H9 (cell line): ENCODE results near the gene MRC2. TPM values are rescaled to one million over a fixed set of nuclear protein-coding genes. Genes with fewer than 3 reads are reported as not detected.

Experiments
- DNase-seq: peaks from one replicate; pipeline ENCODE4 v3.0.0-alpha.2; 2017
- H2AFZ ChIP-seq: one replicate; pipeline ENCODE4 v1.6.1; 2013; ENCODE audit warnings: mild to moderate bottlenecking, low read length, control low read depth, moderate library complexity
- H2AK5ac ChIP-seq: 2 replicates; pipeline ENCODE4 v1.6.1; 2013; ENCODE audit warnings: low read length, control low read depth, mixed read lengths; ENCODE audit not compliant: insufficient read length
- H2BK120ac ChIP-seq: one replicate; pipeline ENCODE4 v1.6.1; 2013; ENCODE audit warnings: low read depth, mild to moderate bottlenecking, low read length, control low read depth, inconsistent platforms; ENCODE audit not compliant: poor library complexity, severe bottlenecking
- H2BK12ac ChIP-seq: 2 replicates; pipeline ENCODE4 v1.6.1; 2013; ENCODE audit warnings: low read length, control low read depth, mixed read lengths, low read depth; ENCODE audit not compliant: insufficient read length
- H2BK15ac ChIP-seq: 2 replicates; pipeline ENCODE4 v1.6.1; 2013; ENCODE audit warnings: low read depth, low read length, control low read depth
- H2BK20ac ChIP-seq: one replicate; pipeline ENCODE4 v1.6.1; 2013; ENCODE audit warnings: low read depth, mild to moderate bottlenecking, low read length, control low read depth, inconsistent platforms; ENCODE audit not compliant: poor library complexity, severe bottlenecking
- H2BK5ac ChIP-seq: 2 replicates; pipeline ENCODE4 v1.6.1; 2013; ENCODE audit warnings: low read length, control low read depth, mixed read lengths; ENCODE audit not compliant: insufficient read length
- H3K14ac ChIP-seq: 2 replicates; pipeline ENCODE4 v1.6.1; 2013; ENCODE audit warnings: low read length, control low read depth; ENCODE audit not compliant: insufficient read depth
- H3K18ac ChIP-seq: 2 replicates; pipeline ENCODE4 v1.6.1; 2013; ENCODE audit warnings: low read depth, mild to moderate bottlenecking, mixed read lengths, low read length, control low read depth; ENCODE audit not compliant: insufficient read length
- H3K23ac ChIP-seq: 2 replicates; pipeline ENCODE4 v1.6.1; 2013; ENCODE audit warnings: low read length, control low read depth, mixed read lengths, low read depth; ENCODE audit not compliant: insufficient read length
- H3K23me2 ChIP-seq: 2 replicates; pipeline ENCODE4 v1.6.1; 2013; ENCODE audit warnings: low read depth, mild to moderate bottlenecking, mixed read lengths, low read length, control low read depth; ENCODE audit not compliant: insufficient read length, poor library complexity, severe bottlenecking
- H3K27ac ChIP-seq: 2 replicates; pipeline ENCODE4 v1.5.1; 2013; ENCODE audit warnings: low read length, control low read depth, mixed read lengths, low read depth; ENCODE audit not compliant: insufficient read length
- H3K27me3 ChIP-seq: 2 replicates; pipeline ENCODE4 v1.6.1; 2013; ENCODE audit warnings: low read length, control low read depth, inconsistent platforms; ENCODE audit not compliant: insufficient read depth
- H3K4ac ChIP-seq: 2 replicates; pipeline ENCODE4 v1.6.1; 2013; ENCODE audit warnings: low read depth, mild to moderate bottlenecking, control low read depth, inconsistent platforms, low read length, moderate library complexity
- H3K4me1 ChIP-seq: 2 replicates; pipeline ENCODE4 v1.6.1; 2013; ENCODE audit warnings: low read length, control low read depth, inconsistent platforms; ENCODE audit not compliant: insufficient read depth
- H3K4me2 ChIP-seq: 2 replicates; pipeline ENCODE4 v1.6.1; 2013; ENCODE audit warnings: low read length, control low read depth, mixed read lengths; ENCODE audit not compliant: insufficient read length, insufficient read depth
- H3K56ac ChIP-seq: 2 replicates; pipeline ENCODE4 v1.6.1; 2013; ENCODE audit warnings: low read depth, mild to moderate bottlenecking, mixed read lengths, low read length, control low read depth; ENCODE audit not compliant: insufficient read length
- H3K79me1 ChIP-seq: 2 replicates; pipeline ENCODE4 v1.6.1; 2013; ENCODE audit warnings: low read depth, mild to moderate bottlenecking, moderate library complexity, low read length, control low read depth, inconsistent platforms; ENCODE audit not compliant: insufficient read depth, poor library complexity, severe bottlenecking
- H3K79me2 ChIP-seq: 2 replicates; pipeline ENCODE4 v1.6.1; 2013; ENCODE audit warnings: low read length, control low read depth, inconsistent platforms; ENCODE audit not compliant: insufficient read depth
- H3K9ac ChIP-seq: 2 replicates; pipeline ENCODE4 v1.6.1; 2013; ENCODE audit warnings: low read length, control low read depth, mixed read lengths; ENCODE audit not compliant: insufficient read length; ENCODE audit errors: extremely low read depth
- H3K9me3 ChIP-seq: one replicate; pipeline ENCODE4 v1.6.1; 2013; ENCODE audit warnings: low read depth, low read length, inconsistent platforms; ENCODE audit not compliant: control insufficient read depth
- H3T11ph ChIP-seq: one replicate; pipeline ENCODE4 v1.6.1; 2013; ENCODE audit warnings: mild to moderate bottlenecking, low read length, control low read depth, inconsistent platforms
- H4K20me1 ChIP-seq: one replicate; pipeline ENCODE4 v1.6.1; 2013; ENCODE audit not compliant: control insufficient read depth, insufficient read length, insufficient read depth
- H4K5ac ChIP-seq: 2 replicates; pipeline ENCODE4 v1.6.1; 2013; ENCODE audit warnings: low read depth, mild to moderate bottlenecking, mixed read lengths, low read length, control low read depth; ENCODE audit not compliant: insufficient read length
- H4K8ac ChIP-seq: replicated peaks from 2 replicates; pipeline ENCODE4 v1.6.1; 2013; ENCODE audit warnings: low read length, control low read depth, mixed read lengths, low read depth; ENCODE audit not compliant: insufficient read length
- H4K91ac ChIP-seq: 2 replicates; pipeline ENCODE4 v1.6.1; 2013; ENCODE audit warnings: low read depth, mild to moderate bottlenecking, moderate library complexity, mixed read lengths, low read length, control low read depth; ENCODE audit not compliant: insufficient read length
- H3K27ac Mint-ChIP-seq, 3 experiments: 2 replicates in 2 of 3; 3 replicates in 1 of 3; pipeline ENCODE4 v1.8.0; 2020 to 2021; ENCODE audit warnings: mixed read lengths in 3 of 3, mild to moderate bottlenecking in 1 of 3, moderate library complexity in 1 of 3
- H3K27me3 Mint-ChIP-seq: 2 replicates; pipeline ENCODE4 v1.8.0; 2021; ENCODE audit warnings: low read depth, mild to moderate bottlenecking, moderate library complexity, mixed read lengths
- H3K36me3 Mint-ChIP-seq, 3 experiments: 2 replicates in 2 of 3; 3 replicates in 1 of 3; pipeline ENCODE4 v1.8.0; 2020 to 2021; ENCODE audit warnings: low read depth in 3 of 3, mixed read lengths in 3 of 3; ENCODE audit not compliant: insufficient read depth in 1 of 3
- H3K4me1 Mint-ChIP-seq, 2 experiments: 2 replicates each; pipeline ENCODE4 v1.8.0; 2020; ENCODE audit warnings: mixed read lengths in 2 of 2
- H3K4me3 Mint-ChIP-seq, 2 experiments: 2 replicates in 1 of 2; 3 replicates in 1 of 2; pipeline ENCODE4 v1.8.0; 2020 to 2021; ENCODE audit warnings: mild to moderate bottlenecking in 2 of 2, mixed read lengths in 2 of 2, moderate library complexity in 1 of 2
- H3K9me3 Mint-ChIP-seq, 2 experiments: 2 replicates in 1 of 2; 3 replicates in 1 of 2; pipeline ENCODE4 v1.8.0; 2020; ENCODE audit warnings: mild to moderate bottlenecking in 2 of 2, mixed read lengths in 2 of 2, moderate library complexity in 1 of 2
- WGBS: extraction: QIAGEN DNeasy Blood & Tissue Kit; methylation state at CpG from one replicate; pipeline ENCODE4 v1.1.7; 2013; ENCODE audit warnings: missing lambda C conversion rate, low lambda C conversion rate, mixed read lengths; ENCODE audit not compliant: insufficient read length; ENCODE audit errors: extremely low coverage; 5-methylcytosine and 5-hydroxymethylcytosine counted together
- total RNA-seq: library from RNA; stranded (reverse); gene quantifications from 2 replicates; pipeline ENCODE4 v1.2.1, GENCODE V29; 2021
- TF ChIP-seq, protein P1 (sequence below): fragments of 200-600 bp; sonication (generic); conservative IDR thresholded peaks from 3 replicates; pipeline ENCODE4 v1.8.0; 2021; ENCODE audit warnings: antibody characterized with exemption, mild to moderate bottlenecking

Gene MRC2
- total RNA-seq, 1 experiment from 2014 or later, result 18.7 TPM

DNA sequence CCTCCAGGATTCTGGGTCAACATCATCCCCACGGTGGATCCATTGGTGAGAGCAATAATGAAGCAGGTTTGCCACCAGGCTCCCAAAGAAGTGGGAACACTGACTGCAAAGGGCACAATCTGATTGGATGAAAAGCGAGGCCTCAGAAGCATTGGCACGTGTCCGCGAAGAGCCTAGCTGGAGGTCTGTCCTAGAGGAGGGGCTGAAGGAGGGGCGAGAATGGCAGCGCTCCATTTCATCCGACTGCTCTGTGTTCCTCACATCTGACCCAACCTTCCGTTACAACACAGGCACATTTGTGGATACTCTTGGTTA is 79.9 kb downstream of the MRC2 start:
- Histone ChIP-seq H2AK5ac (no peak overlapping the region), H3K79me1 (no peaks in the 10 kb centered on the region), H3K56ac (no peak overlapping the region), H2BK20ac (no peak overlapping the region), H3T11ph (no peak overlapping the region), H3K23me2 (peaks cover 17% of the 10 kb centered on the region), H4K20me1 (no peaks in the 10 kb centered on the region), H2AFZ (no peak overlapping the region), H3K27ac (no peak overlapping the region), H2BK12ac (no peak overlapping the region), H2BK5ac (no peak overlapping the region), H3K9me3 (no peaks in the 10 kb centered on the region), H4K5ac (no peak overlapping the region), H3K9ac (no peak overlapping the region), H2BK15ac (no peak overlapping the region), H2BK120ac (no peak overlapping the region), H4K8ac (no peak overlapping the region), H3K14ac (no peak overlapping the region), H3K4ac (no peak overlapping the region), H4K91ac (no peak overlapping the region), H3K18ac (no peak overlapping the region), H3K79me2 (no peaks in the 10 kb centered on the region), H3K4me2 (no peak overlapping the region), H3K23ac (no peak overlapping the region), H3K4me1 (peaks cover 5% of the 10 kb centered on the region), H3K27me3 (no peaks in the 10 kb centered on the region; the same call in 1 of the 2 replicates)
- Mint-ChIP-seq H3K4me3 (peak overlapping the region in 1 of 2 experiments; percentile 33; a peak in 1 of 5 replicates), H3K9me3 (peaks cover 16 to 27% of the 10 kb centered on the region in 2 experiments), H3K27ac (0 out of 7 replicates have a peak overlapping the region, but pooled peaks of 1 of the 3 experiments have one; percentile 26), H3K4me1 (peaks cover 37 to 41% of the 10 kb centered on the region in 2 experiments), H3K36me3 (peaks cover 7 to 24% (median 21%) of the 10 kb centered on the region in 3 experiments), H3K27me3 (peaks cover 40% of the 10 kb centered on the region)
- DNase-seq, result peak; percentile 24
- WGBS, result no CpG with 5 or more reads among the region's 9 CpGs
- TF ChIP-seq, protein P1, sequence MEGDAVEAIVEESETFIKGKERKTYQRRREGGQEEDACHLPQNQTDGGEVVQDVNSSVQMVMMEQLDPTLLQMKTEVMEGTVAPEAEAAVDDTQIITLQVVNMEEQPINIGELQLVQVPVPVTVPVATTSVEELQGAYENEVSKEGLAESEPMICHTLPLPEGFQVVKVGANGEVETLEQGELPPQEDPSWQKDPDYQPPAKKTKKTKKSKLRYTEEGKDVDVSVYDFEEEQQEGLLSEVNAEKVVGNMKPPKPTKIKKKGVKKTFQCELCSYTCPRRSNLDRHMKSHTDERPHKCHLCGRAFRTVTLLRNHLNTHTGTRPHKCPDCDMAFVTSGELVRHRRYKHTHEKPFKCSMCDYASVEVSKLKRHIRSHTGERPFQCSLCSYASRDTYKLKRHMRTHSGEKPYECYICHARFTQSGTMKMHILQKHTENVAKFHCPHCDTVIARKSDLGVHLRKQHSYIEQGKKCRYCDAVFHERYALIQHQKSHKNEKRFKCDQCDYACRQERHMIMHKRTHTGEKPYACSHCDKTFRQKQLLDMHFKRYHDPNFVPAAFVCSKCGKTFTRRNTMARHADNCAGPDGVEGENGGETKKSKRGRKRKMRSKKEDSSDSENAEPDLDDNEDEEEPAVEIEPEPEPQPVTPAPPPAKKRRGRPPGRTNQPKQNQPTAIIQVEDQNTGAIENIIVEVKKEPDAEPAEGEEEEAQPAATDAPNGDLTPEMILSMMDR, result no peak
